IMR-90 (cell line): ENCODE results near the gene GPR142.

Experiments used
- BHLHE40 ChIP-seq: fragments of 150-350 bp; IDR thresholded peaks from 2 replicates; pipeline ENCODE4 v1.6.1; 2016; ENCODE audit warnings: mild to moderate bottlenecking, low read depth, low read length
- CEBPB ChIP-seq: IDR thresholded peaks from 2 replicates; pipeline ENCODE4 v1.6.1; 2012; ENCODE audit warnings: low read depth, low read length, improper control_type of control experiment
- CTCF ChIP-seq: conservative IDR thresholded peaks from 2 replicates; pipeline ENCODE4 v1.5.1; 2012; ENCODE audit warnings: mild to moderate bottlenecking, low read depth, low read length, improper control_type of control experiment
- ELK1 ChIP-seq: fragments of 150-350 bp; IDR thresholded peaks from 2 replicates; pipeline ENCODE4 v1.6.1; 2016; ENCODE audit warnings: low read depth, mild to moderate bottlenecking, low read length, moderate library complexity, borderline replicate concordance
- FOS ChIP-seq: fragments of 150-350 bp; IDR thresholded peaks from 2 replicates; pipeline ENCODE4 v1.6.1; 2016; ENCODE audit warnings: low read depth, low read length
- MAFK ChIP-seq: IDR thresholded peaks from 2 replicates; pipeline ENCODE4 v1.6.1; 2012; ENCODE audit warnings: low read depth, low read length, improper control_type of control experiment
- MXI1 ChIP-seq: IDR thresholded peaks from 2 replicates; pipeline ENCODE4 v1.6.1; 2012; ENCODE audit warnings: low read depth, mild to moderate bottlenecking, low read length, moderate library complexity, borderline replicate concordance
- NFE2L2 ChIP-seq: fragments of 150-350 bp; IDR thresholded peaks from 2 replicates; pipeline ENCODE4 v1.6.1; 2016; ENCODE audit warnings: low read depth, mild to moderate bottlenecking, low read length
- POLR2A ChIP-seq: IDR thresholded peaks from 2 replicates; pipeline ENCODE4 v1.6.1; 2012; ENCODE audit warnings: mild to moderate bottlenecking, low read depth, low read length
- RAD21 ChIP-seq: IDR thresholded peaks from 2 replicates; pipeline ENCODE4 v1.6.1; 2012; ENCODE audit warnings: low read length, improper control_type of control experiment
- RCOR1 ChIP-seq: IDR thresholded peaks from 2 replicates; pipeline ENCODE4 v1.6.1; 2012; ENCODE audit warnings: mild to moderate bottlenecking, low read length, improper control_type of control experiment; ENCODE audit not compliant: insufficient replicate concordance
- RFX5 ChIP-seq: IDR thresholded peaks from 2 replicates; pipeline ENCODE4 v1.8.0; 2012; ENCODE audit warnings: low read depth, mild to moderate bottlenecking, low read length, moderate library complexity
- SMC3 ChIP-seq: fragments of 150-350 bp; IDR thresholded peaks from 2 replicates; pipeline ENCODE4 v1.6.1; 2016; ENCODE audit warnings: low read depth, mild to moderate bottlenecking, antibody characterized with exemption, low read length, moderate library complexity
- USF2 ChIP-seq: fragments of 150-350 bp; IDR thresholded peaks from 2 replicates; pipeline ENCODE4 v1.6.1; 2017; ENCODE audit warnings: mild to moderate bottlenecking, antibody characterized with exemption, low read length, low read depth

- TF ChIP-seq RAD21 (no peak), CTCF (no peak), MAFK (no peak), POLR2A (no peak), USF2 (no peak), SMC3 (no peak), RCOR1 (no peak), BHLHE40 (no peak), MXI1 (no peak), ELK1 (no peak), RFX5 (no peak), FOS (no peak), CEBPB (no peak), NFE2L2 (no peak)
Measured at GRCh38 chr17:74355065-74355464, 12.2 kb upstream of the GPR142 start.
